Measurements from ENCODE around the gene C1QTNF3.

Gene C1QTNF3

DNA sequence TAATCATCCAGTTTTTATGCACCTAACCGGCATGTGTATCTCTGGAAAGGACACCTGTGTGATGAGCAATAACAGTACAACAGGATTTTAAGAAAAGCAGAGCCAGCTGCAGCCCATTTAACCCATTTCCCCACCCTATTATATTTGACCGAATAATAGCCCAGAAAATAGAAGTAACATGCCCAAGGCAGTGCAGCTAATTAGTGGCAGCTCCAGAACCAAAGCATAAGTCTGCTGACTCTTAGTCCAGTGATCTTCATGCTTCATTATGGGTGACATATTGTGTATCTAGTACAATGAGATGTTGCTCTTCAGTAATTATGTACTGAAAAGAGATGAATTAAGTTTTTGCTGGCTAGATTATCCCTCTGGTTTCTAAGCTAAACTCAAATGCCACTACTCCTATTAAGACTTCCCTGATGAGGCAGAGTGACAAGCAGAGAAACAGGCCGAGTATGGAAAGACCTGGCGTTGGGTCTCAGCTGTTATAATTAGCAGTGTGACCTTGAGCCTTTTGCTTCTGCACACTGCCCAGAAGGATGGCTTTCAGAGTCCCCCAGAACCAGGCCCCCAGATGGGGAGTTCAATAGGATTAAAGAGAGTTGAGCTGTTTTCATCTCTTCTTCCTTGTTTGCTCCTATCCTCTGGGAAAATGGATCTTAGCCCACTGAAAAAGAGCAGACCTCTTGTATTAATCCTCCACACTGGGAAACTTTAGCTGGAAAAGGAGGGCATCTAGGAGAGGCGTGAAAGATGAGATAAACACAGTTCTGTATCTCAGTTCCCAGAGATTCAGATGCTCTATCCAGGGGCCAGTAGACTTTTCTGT, 10.8 kb upstream of the C1QTNF3 start:
- TF ChIP-seq, protein P1, sequence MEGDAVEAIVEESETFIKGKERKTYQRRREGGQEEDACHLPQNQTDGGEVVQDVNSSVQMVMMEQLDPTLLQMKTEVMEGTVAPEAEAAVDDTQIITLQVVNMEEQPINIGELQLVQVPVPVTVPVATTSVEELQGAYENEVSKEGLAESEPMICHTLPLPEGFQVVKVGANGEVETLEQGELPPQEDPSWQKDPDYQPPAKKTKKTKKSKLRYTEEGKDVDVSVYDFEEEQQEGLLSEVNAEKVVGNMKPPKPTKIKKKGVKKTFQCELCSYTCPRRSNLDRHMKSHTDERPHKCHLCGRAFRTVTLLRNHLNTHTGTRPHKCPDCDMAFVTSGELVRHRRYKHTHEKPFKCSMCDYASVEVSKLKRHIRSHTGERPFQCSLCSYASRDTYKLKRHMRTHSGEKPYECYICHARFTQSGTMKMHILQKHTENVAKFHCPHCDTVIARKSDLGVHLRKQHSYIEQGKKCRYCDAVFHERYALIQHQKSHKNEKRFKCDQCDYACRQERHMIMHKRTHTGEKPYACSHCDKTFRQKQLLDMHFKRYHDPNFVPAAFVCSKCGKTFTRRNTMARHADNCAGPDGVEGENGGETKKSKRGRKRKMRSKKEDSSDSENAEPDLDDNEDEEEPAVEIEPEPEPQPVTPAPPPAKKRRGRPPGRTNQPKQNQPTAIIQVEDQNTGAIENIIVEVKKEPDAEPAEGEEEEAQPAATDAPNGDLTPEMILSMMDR (IDR thresholded peaks at IDR 0.05; ENCODE audit: extremely low read depth, missing control alignments), result no peak
- DNase-seq (ENCODE audit: low spot score), result no peak

DNA sequence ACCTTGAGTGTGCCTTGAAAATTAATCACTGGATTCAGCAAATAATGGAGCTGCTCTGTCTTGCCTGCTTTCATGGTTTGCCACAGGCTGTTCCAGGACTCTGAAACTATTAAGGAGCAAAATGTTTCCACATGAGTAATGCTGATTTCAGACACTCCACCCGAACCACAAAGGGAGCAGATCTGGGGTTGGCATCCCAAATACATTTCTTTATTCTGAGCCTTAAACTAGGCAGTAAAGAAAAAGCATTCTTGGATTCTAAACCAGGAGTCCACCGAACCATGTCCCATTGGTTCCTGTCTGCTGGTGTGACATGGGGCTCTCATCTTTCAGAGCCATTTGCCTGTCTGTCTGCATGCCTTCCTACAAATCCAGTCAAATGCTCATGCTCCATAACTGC, 10.1 kb upstream of the C1QTNF3 start:
- TF ChIP-seq, protein P1 (IDR thresholded peaks at IDR 0.05; ENCODE audit: extremely low read depth, missing control alignments), result no peak
- DNase-seq (ENCODE audit: low spot score), result no peak

DNA sequence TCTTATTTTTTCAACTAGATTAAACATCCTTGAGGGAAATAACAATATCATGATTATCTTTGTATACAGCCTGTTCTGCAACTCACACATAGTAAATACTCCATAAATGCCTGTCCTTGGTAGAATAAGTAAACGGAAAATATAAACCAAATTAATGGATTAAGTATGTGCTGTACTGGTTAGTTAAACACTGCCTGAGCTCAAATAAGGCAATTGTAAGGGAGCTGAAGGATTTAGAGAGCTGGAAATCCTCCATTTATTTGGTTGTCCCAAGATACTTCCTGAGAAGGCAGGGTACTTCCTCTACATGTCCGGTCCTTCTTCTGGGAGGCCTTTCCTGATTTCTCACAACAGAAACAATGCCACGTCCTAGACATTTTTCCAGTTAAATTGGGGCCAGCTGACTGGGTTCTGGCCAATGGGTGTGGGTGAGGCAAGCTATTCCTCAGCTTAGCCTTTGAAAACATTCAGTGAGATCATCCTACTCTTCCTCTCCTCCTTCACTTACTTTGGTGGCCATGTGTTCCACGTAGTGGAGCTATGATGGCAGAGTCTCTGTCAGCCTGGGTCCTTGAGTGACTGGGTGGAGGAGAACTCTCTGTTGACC, 8.5 kb upstream of the C1QTNF3 start:
- DNase-seq (ENCODE audit: low spot score), result no peak
- TF ChIP-seq, protein P1 (IDR thresholded peaks at IDR 0.05; ENCODE audit: extremely low read depth, missing control alignments), result no peak

DNA sequence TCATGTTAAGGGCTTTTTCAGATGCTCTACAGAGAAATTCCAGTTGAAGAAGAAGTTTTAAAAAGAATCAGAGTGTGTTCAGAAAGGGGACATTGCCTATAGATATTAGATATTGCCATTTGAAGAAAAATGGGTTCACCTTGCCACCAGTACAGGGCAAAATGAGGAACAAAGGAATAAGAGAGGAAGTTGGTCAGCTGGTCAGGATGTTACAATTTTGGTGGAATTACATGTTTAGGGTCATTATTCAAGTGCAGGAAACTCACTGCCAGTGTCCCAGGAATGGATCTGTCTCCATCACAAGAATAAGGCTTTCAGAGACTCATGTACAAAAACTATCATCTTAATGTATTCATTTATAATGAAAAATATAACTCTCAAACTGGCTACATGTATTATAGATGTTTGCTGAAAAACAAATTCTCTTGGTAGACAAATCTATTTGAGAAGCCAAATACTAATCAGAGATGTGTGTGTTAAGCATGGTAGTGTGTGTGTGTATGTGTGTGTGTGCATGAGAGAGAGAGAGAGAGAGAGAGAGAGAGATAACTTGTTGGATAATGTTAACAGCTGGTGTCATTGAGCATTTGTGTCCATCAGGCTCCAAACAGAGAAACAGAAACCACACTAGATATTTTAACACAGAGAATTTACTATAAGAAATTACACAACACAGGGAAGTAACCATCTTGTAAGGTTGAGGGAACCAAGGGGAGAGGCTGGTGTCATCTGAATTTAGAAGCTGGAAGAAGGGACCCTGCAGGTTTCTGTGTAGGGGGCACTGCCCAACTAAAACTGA, 5.0 kb upstream of the C1QTNF3 start:
- TF ChIP-seq, protein P1 (IDR thresholded peaks at IDR 0.05; ENCODE audit: extremely low read depth, missing control alignments), result no peak

DNA sequence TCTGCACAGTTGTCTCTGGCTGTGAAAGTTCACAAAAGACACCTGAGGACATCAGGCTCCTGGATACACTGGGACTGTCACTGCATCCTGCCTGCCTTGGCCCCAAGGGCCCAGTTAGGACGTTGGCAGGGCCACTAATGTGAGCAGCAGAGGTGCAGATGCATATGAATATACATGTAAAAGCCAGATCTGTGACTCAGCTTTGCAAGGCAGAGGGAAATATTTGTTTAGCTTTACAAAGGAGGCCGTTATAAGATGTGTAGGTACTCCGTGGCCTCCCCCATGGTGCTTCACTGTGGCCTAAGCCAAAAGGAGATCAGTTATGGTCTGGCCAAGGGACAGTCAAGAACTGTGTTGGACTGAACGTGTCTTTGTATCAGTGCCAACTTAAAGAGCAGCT, 4.1 kb upstream of the C1QTNF3 start:
- TF ChIP-seq, protein P1 (IDR thresholded peaks at IDR 0.05; ENCODE audit: extremely low read depth, missing control alignments), result no peak
- no peak for DNase-seq (ENCODE audit: low spot score)

More for the DNA sequence above, 5.0 kb upstream of the C1QTNF3 start:
- no peak for DNase-seq (ENCODE audit: low spot score)

DNA sequence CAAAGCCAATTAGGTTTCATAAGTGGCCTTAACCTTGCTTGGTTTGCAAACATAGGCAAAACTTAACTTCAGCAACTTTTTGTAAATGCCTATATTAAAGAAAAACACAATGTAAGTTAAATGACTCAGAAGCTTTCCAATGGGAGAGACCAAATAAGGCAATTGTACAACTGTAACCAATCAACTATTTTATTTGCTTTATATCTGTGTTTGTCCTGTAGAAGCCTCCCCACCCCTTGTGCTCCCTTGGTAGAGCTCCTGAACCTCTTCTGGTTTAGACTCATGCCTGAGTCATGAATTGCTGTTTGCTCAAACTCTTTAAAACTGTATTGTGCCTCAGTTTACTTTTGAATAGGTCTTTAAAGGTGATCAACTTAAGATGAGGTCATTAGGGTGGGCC, 3.0 kb upstream of the C1QTNF3 start:
- no peak for DNase-seq (ENCODE audit: low spot score)
- TF ChIP-seq, protein P1 (IDR thresholded peaks at IDR 0.05; ENCODE audit: extremely low read depth, missing control alignments), result no peak

DNA sequence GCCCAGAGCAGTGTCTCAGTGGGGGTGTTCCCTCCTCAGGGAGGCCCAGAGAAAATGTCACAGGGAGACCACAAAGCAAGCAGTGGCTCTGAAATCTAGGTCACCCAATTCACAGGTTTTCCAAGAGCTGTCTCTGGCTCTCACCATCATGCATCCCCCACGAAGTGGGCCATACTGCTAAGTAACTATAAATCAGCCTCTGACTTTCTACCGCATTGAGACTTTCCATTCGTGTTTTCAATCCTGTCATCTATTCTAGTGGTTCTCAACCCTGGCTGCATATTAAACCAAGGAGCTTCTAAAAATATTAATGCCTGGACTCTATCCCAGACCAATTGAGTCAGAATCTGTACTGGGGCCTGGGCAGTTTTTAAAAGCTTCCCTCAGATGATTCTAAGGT, 2.0 kb upstream of the C1QTNF3 start:
- DNase-seq (ENCODE audit: low spot score), result no peak
- TF ChIP-seq, protein P1 (IDR thresholded peaks at IDR 0.05; ENCODE audit: extremely low read depth, missing control alignments), result no peak
